Skin of body (tissue), 3 donors: ENCODE data around the gene ATE1. TPM values are rescaled to one million over a fixed set of nuclear protein-coding genes. Genes with fewer than 3 reads are reported as not detected.
"Not testable (repeated sequence)": the region's sequence is repeated elsewhere in the genome, so short reads cannot be mapped to it uniquely, and the experiment has no call there.

Experiments used
- DNase-seq: peaks from one replicate; lab custom pipeline; 2025; lab: John Stamatoyannopoulos, UW
- small RNA-seq: library from RNA; depleted of rRNA; stranded (forward); fragments of <200 nt; gene quantifications from one replicate; pipeline ENCODE3, GENCODE V24; 2014; ENCODE audit warnings: low replicate concordance
- total RNA-seq: library from RNA; depleted of rRNA; stranded (reverse); fragments of >200 nt; gene quantifications from one replicate; pipeline ENCODE4 v1.2.3, GENCODE V29; 2014

Gene ATE1
- total RNA-seq, 1 donor from 2014 or later, result 32.0 TPM

GRCh38 chr10:121699703-121700102 lies 228.1 kb downstream of the ATE1 start:
- not testable (repeated sequence) for DNase-seq

- no peak for DNase-seq
These were observed 228.9 kb downstream of the ATE1 start for GRCh38 chr10:121698902-121699301.

- no peak for DNase-seq
These were observed 229.5 kb downstream of the ATE1 start for GRCh38 chr10:121698336-121698735.

GRCh38 chr10:121696854-121697253 lies 231.0 kb downstream of the ATE1 start:
- DNase-seq, result no peak

- DNase-seq, result no peak
These were observed 231.9 kb downstream of the ATE1 start for GRCh38 chr10:121695731-121696464.

GRCh38 chr10:121694966-121695643 lies 232.7 kb downstream of the ATE1 start:
- DNase-seq, result no peak

- DNase-seq, result no peak
These were observed 233.4 kb downstream of the ATE1 start for GRCh38 chr10:121694327-121694965.

- DNase-seq, result no peak
These were observed 235.2 kb downstream of the ATE1 start for GRCh38 chr10:121692626-121693025.

- DNase-seq, result no peak
These were observed 236.9 kb downstream of the ATE1 start for GRCh38 chr10:121690970-121691369.

Small RNA genes lying within 50 kb of the gene (small RNA-seq; reads per million reads assigned to genes)
- not detected for gene RF00019
- gene RF02219, result not detected

Other genes with a start within 250 kb of the ATE1 start
- gene NSMCE4A, start 47.2 kb upstream of the ATE1 start, total RNA-seq, result 53.3 TPM
- 40.2 TPM for gene TACC2, start 61.1 kb upstream of the ATE1 start, total RNA-seq